Heart left ventricle (tissue), 13 donors: Measurements from ENCODE around the gene RAB4A.

ENCODE experiments used
- CTCF ChIP-seq, 12 donors: fragments of 200-600 bp; sonication (generic) in 4 of 12; IDR thresholded peaks; one replicate each; pipeline versions ENCODE4 v1.5.0 to v1.8.0; 2018 to 2022; ENCODE audit warnings: antibody characterized with exemption in 12 of 12, mild to moderate bottlenecking in 5 of 12
- POLR2A ChIP-seq, 2 donors: fragments of 450-650 bp; IDR thresholded peaks; one replicate each; pipeline ENCODE4 v1.6.1; 2017; ENCODE audit warnings: antibody characterized with exemption in 2 of 2, mild to moderate bottlenecking in 2 of 2, moderate library complexity in 2 of 2
- donor health status: ischemic (EF 13 %, LVEDD 7.1; RV severe dilation, severe dysfunction).
- donor health status: DM: no; HTN: yes; CAD: no.
- donor health status: DM: no; HTN: no; CAD: no.
- donor health status: ischemic (EF 25% LVEDD 6.9; RV normal size, moderate dysfunction).
- donor health status: ischemic (EF 25% LVEDD 5.7; RV mildly dilated, moderate dysfunction).
- donor health status: ischemic (EF 35%, LVEDD 5.7; RV mildly dilated, moderate dysfunction).
- donor health status: nonischemic (EF 11% LVEDD 7.7; RV severe dilation, severe dysfunction).
- donor health status: DM: yes; HTN: yes; CAD: no.
- donor health status: PGD.
- donor health status: ischemic (EF 29% LVEDD 5.4; RV normal size, mild dysfunction).
- donor health status: nonischemic (EF 23%, LVEDD 6.1; RV moderate dilation, normal function).

- TF ChIP-seq CTCF (IDR thresholded peaks at IDR 0.05) (no peak), POLR2A (IDR thresholded peaks at IDR 0.05) (no peak)
Observed at GRCh38 chr1:229223498-229223897, 47.4 kb upstream of the RAB4A start.
